ENCODE results near the gene TESK2.

TESK2 gene

DNA sequence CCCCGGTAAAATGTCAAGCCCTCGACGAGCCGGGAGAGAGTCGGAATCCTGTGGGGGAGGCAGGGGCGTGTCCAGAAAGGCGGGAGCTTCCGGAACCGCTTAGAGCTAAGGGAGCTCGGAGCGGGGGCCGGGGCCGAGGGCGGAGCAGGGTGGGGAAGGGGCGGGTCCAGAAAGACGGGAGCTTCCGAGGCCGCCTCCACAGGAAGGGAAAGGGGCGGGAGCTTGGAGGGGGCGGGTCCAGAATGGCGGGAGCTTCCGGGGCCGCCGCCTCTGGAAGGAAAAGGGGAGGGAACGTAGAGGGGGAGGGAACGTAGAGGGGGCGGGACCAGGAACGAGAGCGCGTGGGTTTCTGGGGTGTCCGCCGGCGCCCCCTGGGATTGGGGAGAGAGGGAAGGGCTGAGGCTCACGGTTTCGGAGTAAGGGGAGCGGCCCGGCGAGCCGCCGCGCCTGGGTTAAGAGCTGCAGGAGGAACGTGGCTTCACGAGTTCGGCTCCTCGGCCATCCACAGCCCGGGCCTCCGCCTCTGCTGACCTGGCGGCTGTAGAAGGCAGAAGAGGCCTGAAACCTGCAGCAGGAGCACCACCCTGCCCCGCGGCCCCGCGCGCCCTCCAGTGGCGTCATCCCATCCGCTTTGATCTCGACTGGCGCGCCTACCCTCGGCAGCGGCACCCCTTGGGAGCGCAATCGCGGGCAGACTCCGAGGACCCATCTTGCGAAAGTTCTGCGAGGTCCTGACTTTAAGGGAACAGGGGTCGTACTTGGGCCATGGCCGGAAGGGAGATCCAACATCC, 187.2 kb downstream of the TESK2 start:
- TF ChIP-seq, protein P1, sequence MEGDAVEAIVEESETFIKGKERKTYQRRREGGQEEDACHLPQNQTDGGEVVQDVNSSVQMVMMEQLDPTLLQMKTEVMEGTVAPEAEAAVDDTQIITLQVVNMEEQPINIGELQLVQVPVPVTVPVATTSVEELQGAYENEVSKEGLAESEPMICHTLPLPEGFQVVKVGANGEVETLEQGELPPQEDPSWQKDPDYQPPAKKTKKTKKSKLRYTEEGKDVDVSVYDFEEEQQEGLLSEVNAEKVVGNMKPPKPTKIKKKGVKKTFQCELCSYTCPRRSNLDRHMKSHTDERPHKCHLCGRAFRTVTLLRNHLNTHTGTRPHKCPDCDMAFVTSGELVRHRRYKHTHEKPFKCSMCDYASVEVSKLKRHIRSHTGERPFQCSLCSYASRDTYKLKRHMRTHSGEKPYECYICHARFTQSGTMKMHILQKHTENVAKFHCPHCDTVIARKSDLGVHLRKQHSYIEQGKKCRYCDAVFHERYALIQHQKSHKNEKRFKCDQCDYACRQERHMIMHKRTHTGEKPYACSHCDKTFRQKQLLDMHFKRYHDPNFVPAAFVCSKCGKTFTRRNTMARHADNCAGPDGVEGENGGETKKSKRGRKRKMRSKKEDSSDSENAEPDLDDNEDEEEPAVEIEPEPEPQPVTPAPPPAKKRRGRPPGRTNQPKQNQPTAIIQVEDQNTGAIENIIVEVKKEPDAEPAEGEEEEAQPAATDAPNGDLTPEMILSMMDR (IDR thresholded peaks at IDR 0.05; ENCODE audit: low read depth, low read length) = peak; percentile 63
- peak; percentile 96 for DNase-seq (ENCODE audit: extremely low read depth, low read depth)

DNA sequence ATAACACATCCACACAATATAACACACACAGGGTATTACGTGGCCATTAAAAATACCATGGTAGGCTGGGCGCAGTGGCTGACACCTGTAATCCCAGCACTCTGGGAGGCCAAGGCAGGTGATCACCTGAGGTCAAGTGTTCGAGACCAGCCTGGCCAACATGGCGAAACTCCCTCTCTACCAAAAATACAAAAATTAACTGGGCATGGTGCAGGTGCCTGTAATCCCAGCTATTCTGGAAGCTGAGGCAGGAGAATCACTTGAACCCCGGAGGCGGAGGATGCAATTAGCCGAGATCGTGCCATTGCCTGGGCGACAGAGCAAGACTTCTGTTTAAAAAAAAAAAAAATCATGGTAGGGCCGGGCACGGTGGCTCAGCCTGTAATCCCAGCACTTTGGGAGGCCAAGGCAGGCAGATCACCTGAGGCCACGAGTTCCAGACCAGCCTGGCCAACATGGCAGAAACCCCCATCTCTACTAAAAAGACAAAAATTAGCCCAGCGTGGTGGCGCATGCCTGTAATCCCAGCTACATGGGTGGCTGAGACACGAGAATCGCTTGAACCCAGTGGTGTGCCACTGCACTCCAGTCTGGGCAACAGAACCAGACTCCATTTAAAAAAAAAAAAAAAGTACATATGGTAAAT, 188.3 kb downstream of the TESK2 start:
- TF ChIP-seq, protein P1 (IDR thresholded peaks at IDR 0.05; ENCODE audit: low read depth, low read length) = no peak

DNA sequence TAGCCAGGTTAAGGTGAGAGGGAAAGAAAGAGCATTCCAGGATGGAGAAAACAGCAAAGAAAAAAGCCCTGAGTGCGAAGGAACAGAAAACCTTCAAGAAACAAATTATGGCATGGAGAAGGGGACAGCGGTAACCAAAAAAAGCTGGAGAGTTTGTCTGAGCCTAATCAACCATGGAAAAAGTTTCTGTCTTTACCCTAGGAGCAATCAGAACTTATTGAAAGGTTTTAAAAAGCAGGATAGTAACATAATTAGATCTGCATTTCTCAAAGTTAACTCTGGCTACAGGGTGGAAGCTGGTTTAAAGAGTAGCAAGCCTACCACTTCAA, 190.3 kb downstream of the TESK2 start:
- no peak for DNase-seq (ENCODE audit: extremely low read depth, low read depth)
- TF ChIP-seq, protein P1 (IDR thresholded peaks at IDR 0.05; ENCODE audit: low read depth, low read length) = no peak

More for the DNA sequence above, 188.3 kb downstream of the TESK2 start:
- DNase-seq (ENCODE audit: extremely low read depth, low read depth) = no peak

DNA sequence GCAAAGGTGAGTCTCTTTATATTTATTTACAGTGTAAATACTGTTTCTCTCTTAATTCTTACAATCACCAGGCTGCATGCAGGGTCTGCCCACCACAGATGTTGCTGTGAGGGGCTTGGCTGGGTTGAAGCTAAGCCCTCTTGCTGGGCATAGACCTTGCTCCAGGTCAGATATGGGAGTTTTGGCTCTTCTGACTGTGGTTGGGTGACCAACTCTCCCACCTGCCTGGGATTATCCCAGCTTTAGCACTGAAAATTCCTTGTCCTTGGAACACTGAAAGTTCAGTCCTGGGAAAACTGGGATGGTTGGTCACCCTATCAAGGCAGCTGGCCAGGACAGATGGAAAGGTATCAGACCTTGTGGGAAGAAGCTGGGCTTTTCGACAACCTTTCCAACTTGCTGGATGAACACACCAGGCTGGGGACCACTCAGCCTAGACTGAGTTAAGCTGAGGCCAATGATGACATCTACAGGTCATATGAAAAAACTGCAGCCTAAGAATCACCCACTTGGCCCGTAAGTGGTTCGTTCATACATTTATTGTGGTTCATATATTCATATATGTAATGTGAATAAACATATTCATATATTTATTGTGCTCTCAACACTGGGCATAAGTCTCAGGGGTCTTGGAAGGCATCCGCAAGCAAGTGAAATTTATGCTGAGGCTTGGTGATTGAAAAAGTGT, 190.8 kb downstream of the TESK2 start:
- TF ChIP-seq, protein P1 (IDR thresholded peaks at IDR 0.05; ENCODE audit: low read depth, low read length) = peak; percentile 72
- DNase-seq (ENCODE audit: extremely low read depth, low read depth) = peak; percentile 69

DNA sequence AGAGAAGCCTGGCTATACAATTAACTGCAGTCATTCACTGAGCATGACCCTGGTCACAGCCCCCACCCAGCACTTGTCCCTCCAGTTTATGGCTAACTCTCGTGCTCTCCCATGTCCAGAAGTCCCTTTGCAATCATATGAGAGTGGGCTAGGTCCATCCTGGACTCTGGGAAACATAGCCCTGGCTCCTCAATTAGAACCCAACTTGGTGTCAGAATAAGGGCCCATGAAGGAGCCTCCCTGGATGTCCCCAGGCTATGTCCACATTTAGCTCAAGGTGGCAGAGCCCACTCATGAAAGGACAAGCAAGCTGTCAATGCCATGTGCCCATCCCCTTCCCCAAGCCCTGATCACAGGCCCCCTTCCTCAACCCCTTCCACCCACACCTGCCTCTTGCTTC, 191.7 kb downstream of the TESK2 start:
- TF ChIP-seq, protein P1 (IDR thresholded peaks at IDR 0.05; ENCODE audit: low read depth, low read length) = no peak

DNA sequence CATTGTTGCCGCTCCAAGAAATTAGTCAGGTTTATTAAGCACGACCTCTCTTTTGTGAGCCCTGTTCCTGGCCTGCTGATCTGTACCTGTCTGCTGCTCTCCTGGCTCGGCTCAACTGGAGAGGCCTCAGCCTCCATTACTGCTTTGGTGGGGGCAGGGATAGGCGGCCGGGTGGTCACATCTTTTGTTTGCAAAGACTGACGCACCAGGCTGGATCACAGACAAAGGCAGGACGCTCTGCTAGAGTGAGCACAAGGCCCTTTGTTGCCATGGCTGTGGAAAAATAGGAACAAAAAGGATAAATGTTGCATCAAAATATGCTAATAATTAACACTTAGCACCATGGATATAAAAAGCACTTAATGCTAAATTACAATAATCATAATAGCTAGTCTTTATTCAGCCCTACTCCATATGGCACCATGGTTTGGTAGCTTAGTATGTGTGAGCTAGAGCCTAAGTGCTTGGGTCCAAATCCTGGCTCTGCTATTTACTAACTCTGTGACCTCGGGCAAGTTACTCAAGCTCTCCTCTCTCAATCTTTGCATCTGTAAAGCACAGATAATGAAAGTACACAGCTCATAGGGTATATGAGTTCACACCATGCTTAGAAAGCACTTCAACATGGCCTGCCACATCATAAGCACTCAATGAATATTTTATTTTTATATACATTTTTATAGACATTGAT, 193.2 kb downstream of the TESK2 start:
- DNase-seq (ENCODE audit: extremely low read depth, low read depth) = no peak
- TF ChIP-seq, protein P1 (IDR thresholded peaks at IDR 0.05; ENCODE audit: low read depth, low read length) = no peak

More for the DNA sequence above, 191.7 kb downstream of the TESK2 start:
- DNase-seq (ENCODE audit: extremely low read depth, low read depth) = no peak

Measured in AG09319 (cell line).